Activated T-cell treated with anti-CD3 and anti-CD28 coated beads for 48 hours (primary cell): Measurements from ENCODE around the gene ANKS1A.
"Not testable (repeated sequence)": the region's sequence is repeated elsewhere in the genome, so short reads cannot be mapped to it uniquely, and the experiment has no call there.

Source experiments
- DNase-seq: peaks from one replicate; pipeline ENCODE4 v3.0.0-alpha.2; 2020; ENCODE audit warnings: low read depth

The ANKS1A gene

GRCh38 chr6:34917626-34918285 is 28.7 kb downstream of the ANKS1A start:
- no peak for DNase-seq

GRCh38 chr6:34919651-34920050 is 30.6 kb downstream of the ANKS1A start:
- no peak for DNase-seq

- DNase-seq, result no peak
Observed at GRCh38 chr6:34920097-34920496, 31.0 kb downstream of the ANKS1A start.

GRCh38 chr6:34922177-34922663 is 33.2 kb downstream of the ANKS1A start:
- no peak for DNase-seq

- DNase-seq, result no peak
Observed at GRCh38 chr6:34924831-34925625, 36.0 kb downstream of the ANKS1A start.

GRCh38 chr6:34926655-34927054 is 37.6 kb downstream of the ANKS1A start:
- DNase-seq, result no peak

- no peak for DNase-seq
Observed at GRCh38 chr6:34928220-34928619, 39.2 kb downstream of the ANKS1A start.

- no peak for DNase-seq
Observed at GRCh38 chr6:34928695-34929094, 39.6 kb downstream of the ANKS1A start.

- DNase-seq, result no peak
Observed at GRCh38 chr6:34929241-34929978, 40.4 kb downstream of the ANKS1A start.

- no peak for DNase-seq
Observed at GRCh38 chr6:34930221-34930620, 41.2 kb downstream of the ANKS1A start.

- DNase-seq, result not testable (repeated sequence)
Observed at GRCh38 chr6:34932202-34932601, 43.1 kb downstream of the ANKS1A start.

GRCh38 chr6:34934516-34934915 is 45.5 kb downstream of the ANKS1A start:
- no peak for DNase-seq

- DNase-seq, result no peak
Observed at GRCh38 chr6:34938268-34938667, 49.2 kb downstream of the ANKS1A start.

- DNase-seq, result no peak
Observed at GRCh38 chr6:34940030-34940434, 51.0 kb downstream of the ANKS1A start.

- DNase-seq, result no peak
Observed at GRCh38 chr6:34941421-34941820, 52.4 kb downstream of the ANKS1A start.

GRCh38 chr6:34945317-34945716 is 56.3 kb downstream of the ANKS1A start:
- DNase-seq, result no peak

GRCh38 chr6:34947561-34947960 is 58.5 kb downstream of the ANKS1A start:
- no peak for DNase-seq

GRCh38 chr6:34949636-34950035 is 60.6 kb downstream of the ANKS1A start:
- DNase-seq, result no peak

GRCh38 chr6:34950849-34951248 is 61.8 kb downstream of the ANKS1A start:
- DNase-seq, result no peak

- DNase-seq, result no peak
Observed at GRCh38 chr6:34951731-34952130, 62.7 kb downstream of the ANKS1A start.

- DNase-seq, result no peak
Observed at GRCh38 chr6:34953061-34954025, 64.3 kb downstream of the ANKS1A start.

GRCh38 chr6:34955442-34955841 is 66.4 kb downstream of the ANKS1A start:
- DNase-seq, result no peak
